Parathyroid adenoma (tissue), 2 donors: Measurements from ENCODE around the gene THSD4.

ENCODE experiments used
- H2AFZ ChIP-seq: fragments of 300-600 bp; sonication (generic); one replicate; pipeline ENCODE4 v1.7.0; 2017; ENCODE audit warnings: antibody characterized with exemption, mild to moderate bottlenecking
- H3K27ac ChIP-seq: fragments of 300-600 bp; sonication (generic); one replicate; pipeline ENCODE4 v1.7.0; 2017
- H3K27me3 ChIP-seq: fragments of 300-600 bp; sonication (generic); one replicate; pipeline ENCODE4 v1.7.0; 2017; ENCODE audit warnings: low read length; ENCODE audit not compliant: control insufficient read depth, insufficient read depth
- H3K36me3 ChIP-seq: fragments of 300-600 bp; sonication (generic); one replicate; pipeline ENCODE4 v1.7.0; 2017; ENCODE audit warnings: low read length; ENCODE audit not compliant: control insufficient read depth, insufficient read depth
- H3K4me1 ChIP-seq: fragments of 300-600 bp; sonication (generic); one replicate; pipeline ENCODE4 v1.7.0; 2017; ENCODE audit warnings: control low read depth
- H3K4me2 ChIP-seq: fragments of 300-600 bp; sonication (generic); one replicate; pipeline ENCODE4 v1.7.0; 2017; ENCODE audit warnings: low read length
- H3K4me3 ChIP-seq: fragments of 300-600 bp; sonication (generic); one replicate; pipeline ENCODE4 v1.7.0; 2017; ENCODE audit warnings: low read depth, low read length
- H3K79me2 ChIP-seq: fragments of 300-600 bp; sonication (generic); one replicate; pipeline ENCODE4 v1.7.0; 2017; ENCODE audit warnings: control low read depth
- H3K9ac ChIP-seq: fragments of 300-600 bp; sonication (generic); one replicate; pipeline ENCODE4 v1.7.0; 2017; ENCODE audit warnings: mild to moderate bottlenecking
- H3K9me3 ChIP-seq: fragments of 300-600 bp; sonication (generic); one replicate; pipeline ENCODE4 v1.7.0; 2017; ENCODE audit warnings: low read length; ENCODE audit not compliant: control insufficient read depth
- TF ChIP-seq, protein P1 (sequence below): fragments of 300-600 bp; sonication (generic); IDR thresholded peaks from one replicate; pipeline ENCODE4 v1.7.0; 2017; ENCODE audit warnings: antibody characterized with exemption, mild to moderate bottlenecking
- donor health status: primary hyperparathyroidism.

The THSD4 gene

DNA sequence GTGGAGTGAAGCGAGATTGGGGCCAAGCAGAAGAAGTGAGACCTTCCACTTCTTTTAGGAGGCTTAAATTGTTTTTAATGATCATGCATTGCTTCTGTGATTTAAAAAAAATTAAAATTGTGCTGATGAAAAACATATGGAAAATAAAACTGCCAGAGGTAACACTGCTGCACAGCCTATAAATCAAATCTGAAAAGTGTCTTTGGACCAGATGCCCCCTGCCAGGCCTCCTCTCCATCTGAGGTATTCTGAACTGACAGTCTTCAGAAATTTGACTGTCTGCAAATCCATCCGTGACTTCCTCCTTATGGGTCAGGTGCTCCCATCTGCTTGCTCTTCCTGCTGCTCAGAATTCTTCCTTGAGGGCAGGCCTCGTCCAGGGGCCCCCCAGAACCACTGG, 586.5 kb downstream of the THSD4 start:
- no peak overlapping the region for H3K9ac ChIP-seq
- H3K36me3 ChIP-seq: no peaks in the 10 kb centered on the region
- H2AFZ ChIP-seq: no peak overlapping the region
- H3K4me2 ChIP-seq: no peak overlapping the region
- H3K79me2 ChIP-seq: no peaks in the 10 kb centered on the region
- no peak overlapping the region for H3K27ac ChIP-seq
- no peaks in the 10 kb centered on the region for H3K4me1 ChIP-seq
- TF ChIP-seq, protein P1, sequence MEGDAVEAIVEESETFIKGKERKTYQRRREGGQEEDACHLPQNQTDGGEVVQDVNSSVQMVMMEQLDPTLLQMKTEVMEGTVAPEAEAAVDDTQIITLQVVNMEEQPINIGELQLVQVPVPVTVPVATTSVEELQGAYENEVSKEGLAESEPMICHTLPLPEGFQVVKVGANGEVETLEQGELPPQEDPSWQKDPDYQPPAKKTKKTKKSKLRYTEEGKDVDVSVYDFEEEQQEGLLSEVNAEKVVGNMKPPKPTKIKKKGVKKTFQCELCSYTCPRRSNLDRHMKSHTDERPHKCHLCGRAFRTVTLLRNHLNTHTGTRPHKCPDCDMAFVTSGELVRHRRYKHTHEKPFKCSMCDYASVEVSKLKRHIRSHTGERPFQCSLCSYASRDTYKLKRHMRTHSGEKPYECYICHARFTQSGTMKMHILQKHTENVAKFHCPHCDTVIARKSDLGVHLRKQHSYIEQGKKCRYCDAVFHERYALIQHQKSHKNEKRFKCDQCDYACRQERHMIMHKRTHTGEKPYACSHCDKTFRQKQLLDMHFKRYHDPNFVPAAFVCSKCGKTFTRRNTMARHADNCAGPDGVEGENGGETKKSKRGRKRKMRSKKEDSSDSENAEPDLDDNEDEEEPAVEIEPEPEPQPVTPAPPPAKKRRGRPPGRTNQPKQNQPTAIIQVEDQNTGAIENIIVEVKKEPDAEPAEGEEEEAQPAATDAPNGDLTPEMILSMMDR: no peak
- H3K27me3 ChIP-seq: no peaks in the 10 kb centered on the region
- H3K9me3 ChIP-seq: no peaks in the 10 kb centered on the region
- no peak overlapping the region for H3K4me3 ChIP-seq

DNA sequence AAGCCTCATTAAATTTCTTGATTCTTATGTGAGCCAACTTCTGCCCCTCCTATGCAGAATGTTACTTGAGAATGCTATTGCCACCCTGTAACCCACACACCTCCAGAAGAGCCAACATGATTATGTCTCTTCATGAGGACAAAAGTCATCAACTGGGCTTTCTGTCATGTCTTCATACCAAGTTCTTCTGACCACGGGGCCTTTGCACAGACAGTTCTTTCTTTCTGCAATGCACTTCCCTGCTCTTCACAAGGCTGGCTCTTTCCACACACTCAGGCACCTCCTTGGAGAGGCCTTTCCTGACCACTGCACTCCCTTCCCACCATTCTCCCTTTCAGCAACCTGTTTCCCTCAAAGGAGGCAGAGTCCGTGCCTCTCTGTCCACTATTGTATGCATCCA, 587.2 kb downstream of the THSD4 start:
- TF ChIP-seq, protein P1: no peak

DNA sequence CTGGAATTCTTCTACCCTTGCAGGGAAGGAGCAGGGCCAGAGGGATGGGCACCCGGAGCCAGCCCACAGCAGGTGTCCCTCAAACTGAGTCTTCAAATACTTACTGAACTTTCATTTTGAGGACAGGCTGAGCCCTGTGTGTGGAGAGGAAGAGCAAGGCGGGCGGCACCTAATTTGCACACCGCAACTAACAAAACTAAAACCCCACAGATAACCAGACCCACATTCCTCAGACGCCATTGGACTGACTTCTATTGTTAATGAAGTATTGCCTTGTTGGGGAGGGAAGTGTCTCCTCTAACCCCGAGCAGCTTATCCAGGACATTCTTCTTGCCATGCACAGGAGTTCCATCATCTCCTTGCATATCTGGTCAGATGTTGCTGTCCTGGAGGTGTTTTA, 589.9 kb downstream of the THSD4 start:
- Histone ChIP-seq H3K9me3 (no peaks in the 10 kb centered on the region), H3K27ac (no peak overlapping the region), H3K4me1 (no peaks in the 10 kb centered on the region), H3K27me3 (no peaks in the 10 kb centered on the region), H3K4me2 (no peak overlapping the region), H3K9ac (no peak overlapping the region), H3K79me2 (no peaks in the 10 kb centered on the region), H2AFZ (no peak overlapping the region), H3K36me3 (no peaks in the 10 kb centered on the region), H3K4me3 (no peak overlapping the region)
- TF ChIP-seq, protein P1: no peak

More for the DNA sequence above, 587.2 kb downstream of the THSD4 start:
- H3K9me3 ChIP-seq: no peaks in the 10 kb centered on the region
- H3K4me1 ChIP-seq: no peaks in the 10 kb centered on the region
- H3K4me3 ChIP-seq: no peak overlapping the region
- H3K36me3 ChIP-seq: no peaks in the 10 kb centered on the region
- H3K27ac ChIP-seq: no peak overlapping the region
- H3K9ac ChIP-seq: no peak overlapping the region
- no peak overlapping the region for H2AFZ ChIP-seq
- no peaks in the 10 kb centered on the region for H3K79me2 ChIP-seq
- H3K27me3 ChIP-seq: no peaks in the 10 kb centered on the region
- no peak overlapping the region for H3K4me2 ChIP-seq

DNA sequence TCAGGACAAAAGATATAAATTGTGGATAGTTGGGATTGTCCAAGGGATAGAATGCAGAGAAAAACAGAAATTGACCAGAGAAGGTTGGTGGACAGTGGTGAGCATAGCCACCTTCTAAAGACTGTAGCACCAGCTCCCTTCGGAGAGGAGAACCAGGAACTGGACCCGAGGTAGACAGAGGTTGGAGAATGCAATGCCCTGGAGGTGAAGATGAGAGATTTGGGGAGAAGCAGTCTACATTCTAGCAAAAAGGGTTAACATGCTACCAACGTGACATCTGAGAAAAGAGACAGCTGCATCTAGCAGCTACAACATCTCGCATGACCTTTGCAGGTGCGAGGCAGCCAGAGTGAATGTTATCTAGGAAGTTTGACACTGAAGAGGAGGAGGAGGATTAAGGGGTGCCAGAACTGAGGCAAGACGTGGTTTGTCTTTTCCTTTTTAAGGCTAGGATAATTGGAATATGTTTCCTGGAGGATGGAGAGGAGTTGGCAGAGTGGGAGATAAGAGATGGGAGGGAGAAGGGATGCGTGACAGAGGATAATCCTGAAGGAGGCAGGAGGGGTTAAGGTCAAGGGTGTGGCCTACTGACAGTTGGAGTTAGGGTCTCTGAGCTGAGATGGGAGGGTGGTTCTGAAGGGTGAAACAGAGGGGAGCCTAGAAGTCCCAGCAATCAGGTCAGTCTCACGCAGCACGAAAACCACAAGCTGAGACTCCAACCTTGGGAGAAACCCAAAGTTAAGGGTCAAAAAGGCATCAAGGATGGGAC, 591.4 kb downstream of the THSD4 start:
- Histone ChIP-seq H3K4me2 (no peak overlapping the region), H3K9ac (no peak overlapping the region), H3K27me3 (no peaks in the 10 kb centered on the region), H3K4me1 (no peaks in the 10 kb centered on the region), H3K4me3 (no peak overlapping the region), H3K27ac (no peak overlapping the region), H3K9me3 (no peaks in the 10 kb centered on the region), H3K79me2 (no peaks in the 10 kb centered on the region), H2AFZ (no peak overlapping the region), H3K36me3 (no peaks in the 10 kb centered on the region)
- TF ChIP-seq, protein P1: no peak
